HG02840 (cell line): ENCODE results near the gene LSM2.
"Not testable (repeated sequence)": the region's sequence is repeated elsewhere in the genome, so short reads cannot be mapped to it uniquely, and the experiment has no call there.

Experiments used
- ATAC-seq: cut with Tn5 transposase; IDR thresholded peaks from one replicate; pipeline ENCODE4 v1.9.1; 2021; ENCODE audit warnings: mild to moderate bottlenecking, moderate library complexity, moderate number of reproducible peaks; ENCODE audit not compliant: unreplicated experiment, low FRiP score

The LSM2 gene

DNA sequence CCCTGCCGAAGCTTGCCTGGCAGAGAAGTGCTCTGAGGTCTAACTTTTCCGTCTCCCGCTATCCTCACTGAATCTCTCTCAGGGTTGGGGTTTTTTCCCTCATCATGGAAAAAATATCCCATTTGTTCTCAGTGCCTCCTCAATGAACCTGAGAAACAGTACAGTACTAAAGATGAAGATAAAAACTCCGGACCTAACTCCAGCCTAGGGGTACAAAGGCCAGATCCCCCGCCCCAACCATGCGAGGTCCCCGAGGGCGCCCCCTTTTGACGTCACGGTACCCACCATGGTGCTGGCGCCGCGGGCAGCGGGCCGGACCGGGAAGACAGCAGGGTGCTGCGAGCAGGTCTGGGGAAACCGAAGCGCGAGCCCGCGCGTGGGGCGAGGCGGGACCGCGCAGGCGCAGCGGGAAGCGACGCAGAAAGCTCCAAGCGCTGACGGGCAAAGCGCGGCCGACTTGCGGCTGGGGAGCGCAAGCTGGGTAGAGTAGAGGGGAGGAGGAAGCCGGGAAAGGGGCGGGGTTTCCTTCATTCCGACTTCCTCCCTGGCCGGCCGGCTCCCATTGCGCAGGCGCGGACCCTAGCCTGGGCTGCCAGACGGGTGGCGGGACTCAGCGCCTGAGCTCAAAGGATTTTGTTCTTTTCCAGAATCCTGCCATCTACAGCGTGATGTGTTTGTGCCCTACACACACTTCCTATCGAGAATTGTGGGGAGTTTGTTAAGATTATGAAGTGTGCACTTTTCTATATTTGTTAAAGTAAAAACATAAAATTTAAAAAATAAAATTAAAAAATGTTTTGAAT is at the start of gene LSM2:
TSS of gene LSM2 (minus strand) at position 497 of the 803 bp plus-strand sequence. CDS start at position 288, 209 bp downstream.
- ATAC-seq: peak; percentile 87

GRCh38 chr6:31851980-31852718 is 45.4 kb upstream of the LSM2 start:
- not testable (repeated sequence) for ATAC-seq

DNA sequence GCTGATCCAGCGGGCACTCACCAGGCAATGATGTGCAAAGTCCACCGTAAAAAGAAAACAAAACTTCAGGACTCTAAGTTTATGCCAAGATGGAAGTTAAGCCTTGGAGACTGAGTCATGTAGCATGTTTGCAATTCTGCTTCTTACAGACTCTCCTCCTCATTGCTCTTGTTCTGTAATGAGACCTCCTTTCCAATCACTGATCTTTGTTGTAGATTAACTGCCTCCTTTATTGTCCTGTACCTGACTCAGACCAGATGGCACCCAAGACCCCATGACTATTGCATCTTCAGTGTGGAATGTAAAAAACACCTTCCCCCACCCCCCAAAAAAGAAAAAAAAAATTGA is 44.7 kb upstream of the LSM2 start:
- no peak for ATAC-seq

DNA sequence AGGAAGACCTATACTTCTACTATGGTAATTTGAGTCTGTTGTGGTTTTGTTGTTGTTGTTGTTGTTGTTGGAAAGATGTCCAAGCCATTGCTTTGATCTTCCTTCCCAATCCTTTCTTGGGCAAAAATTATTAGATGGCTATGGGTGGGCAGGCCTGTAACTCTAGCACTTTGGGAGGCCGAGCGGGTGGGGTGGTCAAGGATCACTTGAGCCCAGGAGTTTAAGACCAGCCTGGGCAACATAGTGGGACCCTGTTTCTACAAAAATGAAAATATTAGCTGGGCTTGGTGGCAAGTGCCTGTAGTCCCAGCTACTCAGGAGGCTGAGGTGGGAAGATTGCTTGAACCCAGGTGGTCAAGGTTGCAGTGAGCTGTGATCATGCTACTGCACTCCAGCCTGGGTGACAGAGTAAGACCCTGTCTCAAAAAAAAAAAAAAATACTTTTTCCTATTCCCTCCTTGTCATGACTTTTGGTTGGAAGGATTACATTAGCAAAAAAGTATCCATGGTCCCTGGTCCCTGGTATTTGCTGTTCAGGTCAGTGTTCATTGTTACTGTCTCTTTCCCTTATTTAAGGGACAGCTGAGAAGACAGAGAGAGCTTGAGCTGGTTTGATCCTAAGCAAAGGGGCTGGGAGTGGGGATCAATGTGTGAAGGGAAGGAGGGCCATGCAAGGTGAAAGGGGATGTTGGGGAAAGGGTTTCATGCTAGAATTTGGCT is 44.2 kb upstream of the LSM2 start:
- ATAC-seq: no peak

DNA sequence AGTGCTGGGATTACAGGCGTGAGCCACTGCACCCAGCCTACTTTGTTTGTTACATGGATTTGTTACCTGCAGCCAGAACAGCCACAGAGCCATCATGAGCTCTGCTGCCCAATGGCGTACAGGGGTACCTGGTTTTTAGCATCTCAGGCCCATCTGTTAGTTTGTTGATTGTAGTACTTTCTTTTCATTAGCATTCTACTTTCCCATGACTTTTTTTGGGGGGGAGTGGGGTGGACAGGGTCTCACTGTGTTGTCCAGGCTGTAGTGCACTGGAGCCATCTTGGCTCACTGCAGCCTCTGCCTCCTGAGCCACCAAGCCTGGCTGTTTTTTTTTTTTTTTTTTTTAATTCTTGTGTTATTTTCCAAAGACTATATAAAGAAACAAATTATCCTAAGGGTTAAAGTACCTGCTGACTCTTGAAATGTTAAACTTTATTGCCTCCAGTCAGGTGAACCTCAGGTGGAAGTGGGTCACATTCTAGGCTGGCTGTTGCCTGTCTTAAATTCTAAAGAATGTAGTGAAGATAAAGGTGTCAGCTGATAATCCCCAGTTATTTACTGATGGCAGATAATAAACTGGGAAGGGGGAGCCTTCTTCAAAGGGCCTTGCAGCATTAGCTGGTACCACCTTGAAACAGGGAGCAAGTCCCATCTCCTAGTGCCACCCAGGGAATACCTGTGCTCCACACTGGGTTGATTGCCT is 40.7 kb upstream of the LSM2 start:
- no peak for ATAC-seq

- ATAC-seq: no peak
Measured at GRCh38 chr6:31844507-31844906, 37.7 kb upstream of the LSM2 start.

DNA sequence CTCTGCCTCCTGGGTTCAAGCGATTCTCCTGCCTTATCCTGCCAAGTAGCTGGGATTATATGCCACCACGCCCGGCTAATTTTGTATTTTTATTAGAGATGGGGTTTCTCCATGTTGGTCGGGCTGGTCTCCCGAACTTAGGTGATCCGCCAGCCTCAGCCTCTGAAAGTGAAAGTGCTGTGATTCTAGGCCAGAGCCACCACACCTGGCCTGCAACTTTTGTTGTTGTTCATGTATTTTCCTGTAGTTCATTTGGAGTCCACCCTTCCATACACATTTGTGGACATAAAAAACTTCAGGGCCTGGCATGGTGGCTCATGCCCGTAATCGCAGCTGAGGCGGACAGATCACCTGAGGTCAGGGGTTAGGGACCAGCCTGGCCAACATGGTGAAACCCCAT is 35.3 kb upstream of the LSM2 start:
- ATAC-seq: no peak

DNA sequence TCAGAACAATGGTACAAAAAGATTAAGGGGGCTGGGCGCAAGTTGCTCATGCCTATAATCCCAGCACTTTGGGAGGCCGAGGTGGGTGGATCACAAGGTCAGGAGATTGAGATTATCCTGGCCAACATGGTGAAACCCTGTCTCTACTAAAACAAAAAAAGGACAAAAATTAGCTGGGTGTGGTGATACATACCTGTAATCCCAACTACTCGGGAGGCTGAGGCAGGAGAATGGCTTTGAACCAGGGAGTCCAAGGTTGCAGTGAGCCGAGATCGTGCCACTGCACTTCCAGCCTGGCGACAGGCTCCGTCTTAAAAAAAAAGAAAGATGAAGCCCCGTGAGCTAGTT is 33.0 kb upstream of the LSM2 start:
- not testable (repeated sequence) for ATAC-seq

DNA sequence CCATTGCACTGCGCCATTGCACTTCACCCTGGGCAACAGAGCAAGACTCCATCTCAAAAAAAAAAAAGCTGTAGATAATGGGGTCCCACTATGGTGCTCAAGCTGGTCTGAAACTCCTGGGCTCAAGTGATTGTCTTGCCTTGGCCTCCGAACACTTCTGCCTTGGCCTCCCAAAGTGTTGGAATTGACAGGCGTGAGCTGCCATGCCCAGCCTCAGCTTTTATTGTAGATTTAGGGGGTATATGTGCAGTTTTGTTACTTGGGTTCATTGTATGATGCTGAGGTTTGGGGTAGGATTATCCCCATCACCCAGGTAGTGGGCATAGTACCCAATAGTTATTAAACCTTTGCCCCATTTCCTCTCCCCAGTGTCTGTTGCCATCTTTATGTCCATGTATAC is 32.2 kb upstream of the LSM2 start:
- ATAC-seq: no peak

- not testable (repeated sequence) for ATAC-seq
Measured at GRCh38 chr6:31838114-31838553, 31.4 kb upstream of the LSM2 start.

- ATAC-seq: no peak
Measured at GRCh38 chr6:31837369-31838113, 30.8 kb upstream of the LSM2 start.

GRCh38 chr6:31836474-31837368 is 30.0 kb upstream of the LSM2 start:
- ATAC-seq: no peak

DNA sequence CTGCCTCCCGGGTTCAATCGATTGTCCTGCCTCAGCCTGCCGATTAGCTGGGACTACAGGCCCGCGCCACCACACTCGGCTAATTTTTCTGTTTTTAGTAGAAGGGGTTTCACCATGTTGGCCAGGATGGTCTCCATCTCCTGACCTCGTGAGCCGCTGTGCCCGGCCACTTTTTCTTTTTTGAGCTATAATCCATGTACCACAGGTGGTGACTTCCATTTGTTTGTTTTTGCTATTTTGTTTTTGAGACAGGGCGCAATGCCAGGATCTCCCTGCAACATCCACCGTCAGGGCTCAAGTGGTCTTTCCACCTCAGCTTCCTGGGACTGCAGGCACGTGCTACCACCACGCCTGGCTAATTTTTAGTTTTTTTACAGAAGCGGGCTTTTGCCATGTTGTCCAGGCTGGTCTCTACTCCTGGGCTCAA is 29.3 kb upstream of the LSM2 start:
- ATAC-seq: no peak

- ATAC-seq: no peak
Measured at GRCh38 chr6:31834367-31835250, 27.8 kb upstream of the LSM2 start.

- ATAC-seq: no peak
Measured at GRCh38 chr6:31831350-31832215, 24.8 kb upstream of the LSM2 start.

- no peak for ATAC-seq
Measured at GRCh38 chr6:31830886-31831335, 24.1 kb upstream of the LSM2 start.
